IPS-NIHi11 (cell line): ENCODE data around the gene NECTIN2.
"Not testable (repeated sequence)": the region's sequence is repeated elsewhere in the genome, so short reads cannot be mapped to it uniquely, and the experiment has no call there.

ENCODE experiments used
- DNase-seq: peaks from one replicate; pipeline ENCODE4 v3.0.0; 2012; ENCODE audit warnings: mixed read lengths, low spot score

NECTIN2 gene

GRCh38 chr19:44884566-44884965 lies 38.5 kb downstream of the NECTIN2 start:
- no peak for DNase-seq

GRCh38 chr19:44886141-44886540 lies 40.0 kb downstream of the NECTIN2 start:
- DNase-seq = no peak

- no peak for DNase-seq
Measured at GRCh38 chr19:44887648-44888047, 41.6 kb downstream of the NECTIN2 start.

- DNase-seq = not testable (repeated sequence)
Measured at GRCh38 chr19:44888335-44888734, 42.2 kb downstream of the NECTIN2 start.

- no peak for DNase-seq
Measured at GRCh38 chr19:44889830-44890365, 43.8 kb downstream of the NECTIN2 start.

GRCh38 chr19:44890366-44891015 lies 44.4 kb downstream of the NECTIN2 start:
- DNase-seq = peak; percentile 93

- peak; percentile 98 for DNase-seq
Measured at GRCh38 chr19:44891016-44891882, 45.2 kb downstream of the NECTIN2 start, which contains the start of gene TOMM40. Gene TOMM40 (plus strand): TSS chr19:44891254. CDS start chr19:44891416, 162 bp downstream.

GRCh38 chr19:44892932-44893331 lies 46.8 kb downstream of the NECTIN2 start:
- no peak for DNase-seq

- no peak for DNase-seq
Measured at GRCh38 chr19:44893332-44894051, 47.4 kb downstream of the NECTIN2 start.

- DNase-seq = no peak
Measured at GRCh38 chr19:44894052-44894400, 47.9 kb downstream of the NECTIN2 start.

GRCh38 chr19:44894946-44895345 lies 48.8 kb downstream of the NECTIN2 start:
- DNase-seq = no peak

GRCh38 chr19:44897835-44898234 lies 51.7 kb downstream of the NECTIN2 start:
- no peak for DNase-seq

- no peak for DNase-seq
Measured at GRCh38 chr19:44900328-44901244, 54.5 kb downstream of the NECTIN2 start.

GRCh38 chr19:44903216-44903601 lies 57.1 kb downstream of the NECTIN2 start:
- DNase-seq = no peak

- peak; percentile 79 for DNase-seq
Measured at GRCh38 chr19:44903602-44904425, 57.7 kb downstream of the NECTIN2 start.

- DNase-seq = no peak
Measured at GRCh38 chr19:44904426-44904994, 58.4 kb downstream of the NECTIN2 start.

GRCh38 chr19:44905437-44906160 lies 59.5 kb downstream of the NECTIN2 start, which contains the start of gene APOE:
Gene APOE (plus strand): TSS chr19:44905796. CDS start chr19:44906625, 829 bp downstream.
- DNase-seq = peak; percentile 66

- DNase-seq = no peak
Measured at GRCh38 chr19:44907613-44908012, 61.5 kb downstream of the NECTIN2 start.
